CD4-positive, alpha-beta memory T cell (primary cell): ENCODE measurements around the gene NLN. TPM values are rescaled to one million over a fixed set of nuclear protein-coding genes. Genes with fewer than 3 reads are reported as not detected.
A peak's percentile ranks its signal among the peaks of the same experiment; 100 is the strongest.

Experiments used
- CTCF ChIA-PET: fragments of 350-600 bp; sonication (Branson Sonifier 250); formaldehyde crosslinking; loops from one replicate; lab custom pipeline; 2021; ENCODE audit warnings: inconsistent platforms; ENCODE audit not compliant: partially characterized antibody; lab: Charles Lee
- POLR2A ChIA-PET: fragments of 350-600 bp; sonication (Branson Sonifier 250); formaldehyde crosslinking; loops from one replicate; lab custom pipeline; 2021; ENCODE audit not compliant: partially characterized antibody; lab: Charles Lee
- DNase-seq, 5 donors: peaks; one replicate each; pipeline versions ENCODE4 v3.0.0 to v3.0.0-alpha.2; 2020 to 2022; ENCODE audit warnings: mixed read lengths in 1 of 5
- H3K27ac ChIP-seq: one replicate; pipeline ENCODE4 v1.7.0; 2013; ENCODE audit warnings: low read depth, low read length
- H3K27me3 ChIP-seq: 2 replicates; pipeline ENCODE4 v1.7.0; 2013; ENCODE audit warnings: mild to moderate bottlenecking, low read length, moderate library complexity; ENCODE audit not compliant: insufficient read depth
- H3K36me3 ChIP-seq: 2 replicates; pipeline ENCODE4 v1.7.0; 2013; ENCODE audit warnings: mild to moderate bottlenecking, low read length, moderate library complexity; ENCODE audit not compliant: insufficient read depth
- H3K4me1 ChIP-seq: 2 replicates; pipeline ENCODE4 v1.7.0; 2013; ENCODE audit warnings: mild to moderate bottlenecking, low read length, moderate library complexity; ENCODE audit not compliant: insufficient read depth
- H3K4me3 ChIP-seq, 2 donors: one replicate each; pipeline ENCODE4 v1.7.0; 2013; ENCODE audit warnings: low read length in 2 of 2, mild to moderate bottlenecking in 1 of 2
- H3K9me3 ChIP-seq, 2 donors: one replicate each; pipeline ENCODE4 v1.7.0; 2013; ENCODE audit warnings: low read length in 2 of 2, control low read depth in 1 of 2; ENCODE audit not compliant: control insufficient read depth in 1 of 2
- H3K27ac Mint-ChIP-seq, 7 donors: one replicate each; pipeline ENCODE4 v1.8.0; 2020 to 2021; ENCODE audit warnings: mixed read lengths in 7 of 7, mild to moderate bottlenecking in 6 of 7, inconsistent platforms in 3 of 7, moderate library complexity in 3 of 7
- H3K27me3 Mint-ChIP-seq, 2 donors: one replicate each; pipeline ENCODE4 v1.8.0; 2020 to 2021; ENCODE audit warnings: mixed read lengths in 2 of 2
- H3K36me3 Mint-ChIP-seq, 2 donors: one replicate each; pipeline ENCODE4 v1.8.0; 2020 to 2021; ENCODE audit warnings: mixed read lengths in 2 of 2, inconsistent platforms in 1 of 2, mild to moderate bottlenecking in 1 of 2
- H3K4me1 Mint-ChIP-seq, 4 donors: one replicate each; pipeline ENCODE4 v1.8.0; 2020 to 2021; ENCODE audit warnings: mixed read lengths in 4 of 4, mild to moderate bottlenecking in 1 of 4
- H3K4me3 Mint-ChIP-seq, 8 donors: one replicate each; pipeline ENCODE4 v1.8.0; 2020 to 2021; ENCODE audit warnings: mixed read lengths in 8 of 8, mild to moderate bottlenecking in 7 of 8, moderate library complexity in 6 of 8, inconsistent platforms in 3 of 8
- H3K9me3 Mint-ChIP-seq, 8 donors: one replicate each; pipeline ENCODE4 v1.8.0; 2020 to 2021; ENCODE audit warnings: mixed read lengths in 8 of 8, mild to moderate bottlenecking in 5 of 8, inconsistent platforms in 3 of 8, moderate library complexity in 1 of 8
- intact Hi-C: fragments of 100-400 bp; cut with micrococcal nuclease; formaldehyde crosslinking; loops from one replicate; pipeline ENCODE4 v1.15.1; 2023
- polyA plus RNA-seq, 2 donors: library from polyadenylated mRNA; unstranded; fragments of 300-500 nt; fragmentation: Illumina TruSeq; gene quantifications; one replicate each; pipeline ENCODE4 v1.2.3, GENCODE V29; 2021
- total RNA-seq, 2 experiments: library from RNA; stranded (reverse); gene quantifications; one replicate each; pipeline ENCODE4 v1.2.3, GENCODE V29; 2021

The NLN gene
- total and polyA plus RNA-seq, 4 experiments from 2014 or later = 2.3 to 3.5 (median 2.6) TPM

GRCh38 chr5:65739162-65739561, 17.2 kb downstream of the NLN start:
- no peak for DNase-seq
- no peak overlapping the region for H3K4me3 Mint-ChIP-seq
- H3K4me1 ChIP-seq = no peaks in the 10 kb centered on the region
- H3K27me3 Mint-ChIP-seq = no peaks in the 10 kb centered on the region
- H3K27ac Mint-ChIP-seq = no peak overlapping the region
- intact Hi-C loops = no loop called here
- peaks cover 0 to 11% (median 4%) of the 10 kb centered on the region in 4 donors for H3K4me1 Mint-ChIP-seq
- no peak overlapping the region for H3K4me3 ChIP-seq
- no peak overlapping the region for H3K27ac ChIP-seq
- H3K9me3 ChIP-seq = no peaks in the 10 kb centered on the region
- no peaks in the 10 kb centered on the region for H3K27me3 ChIP-seq
- no peaks in the 10 kb centered on the region for H3K36me3 ChIP-seq
- ChIA-PET CTCF (interaction anchor here (1.2 kb wide), 1 partner anchor 12 kb away, joined by 3 read pairs; no protein-coding TSS in a partner anchor), POLR2A (no interaction called here)
- peaks cover 0 to 3% (median 0%) of the 10 kb centered on the region in 8 donors for H3K9me3 Mint-ChIP-seq
- H3K36me3 Mint-ChIP-seq = no peaks in the 10 kb centered on the region

DNA sequence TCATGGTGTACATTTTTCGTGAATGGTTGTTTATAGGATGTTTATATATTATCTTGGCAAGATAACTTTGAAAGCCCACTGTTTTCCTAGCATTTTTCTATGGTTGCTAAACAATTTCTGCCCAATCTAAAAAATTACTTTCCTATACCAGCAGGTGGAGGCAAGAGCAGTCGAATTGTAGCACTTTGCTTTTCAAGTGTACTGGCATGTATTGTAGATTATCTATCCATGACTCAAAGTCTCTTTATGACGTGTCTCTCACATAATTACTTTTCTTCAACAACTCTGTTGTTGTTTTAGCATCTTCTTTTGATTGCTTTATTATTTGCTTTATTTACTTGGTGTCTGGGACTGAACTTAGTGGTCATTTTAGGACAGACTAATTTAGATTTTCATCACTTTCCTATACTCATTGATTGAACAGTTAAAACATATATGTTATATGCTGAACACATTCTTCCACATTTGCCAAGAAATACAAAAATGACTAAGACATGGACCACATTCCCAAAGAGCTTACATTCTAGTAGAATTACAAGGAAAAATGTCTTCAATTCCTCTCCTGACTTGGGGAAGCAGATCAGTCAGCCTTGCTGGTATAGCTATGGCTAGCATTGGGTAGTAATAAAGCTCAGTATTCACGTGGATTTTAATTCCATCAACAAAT, 20.7 kb downstream of the NLN start:
- POLR2A ChIA-PET = no interaction called here
- Histone ChIP-seq H3K36me3 (no peaks in the 10 kb centered on the region), H3K27me3 (no peaks in the 10 kb centered on the region), H3K9me3 (no peaks in the 10 kb centered on the region), H3K27ac (no peak overlapping the region), H3K4me3 (no peak overlapping the region), H3K4me1 (no peaks in the 10 kb centered on the region)
- CTCF ChIA-PET = interaction anchor here (0.9 kb wide), 1 partner anchor 17 kb away, joined by 3 read pairs; no protein-coding TSS in a partner anchor
- peak in 4 of 5 donors; percentile 15 to 30 (median 17) for DNase-seq
- Mint-ChIP-seq H3K9me3 (peaks cover 0 to 3% (median 0%) of the 10 kb centered on the region in 8 donors), H3K27me3 (no peaks in the 10 kb centered on the region), H3K27ac (peak overlapping the region in 1 of 7 donors; percentile 1), H3K36me3 (no peaks in the 10 kb centered on the region), H3K4me1 (peaks cover 0 to 6% (median 0%) of the 10 kb centered on the region in 4 donors), H3K4me3 (no peak overlapping the region)
- intact Hi-C loops = loop anchor here (1.0 kb wide), 1 partner anchor 429 kb away; no protein-coding TSS in a partner anchor

- H3K27me3 ChIP-seq = no peaks in the 10 kb centered on the region
- H3K27me3 Mint-ChIP-seq = no peaks in the 10 kb centered on the region
- CTCF ChIA-PET = no interaction called here
- DNase-seq = no peak
- H3K4me1 Mint-ChIP-seq = no peaks in the 10 kb centered on the region
- H3K27ac ChIP-seq = no peak overlapping the region
- no peak overlapping the region for H3K4me3 ChIP-seq
- no peaks in the 10 kb centered on the region for H3K36me3 ChIP-seq
- no peaks in the 10 kb centered on the region for H3K36me3 Mint-ChIP-seq
- intact Hi-C loops = no loop called here
- H3K9me3 ChIP-seq = no peaks in the 10 kb centered on the region
- POLR2A ChIA-PET = no interaction called here
- H3K27ac Mint-ChIP-seq = no peak overlapping the region
- no peaks in the 10 kb centered on the region for H3K4me1 ChIP-seq
- H3K4me3 Mint-ChIP-seq = no peak overlapping the region
- H3K9me3 Mint-ChIP-seq = no peaks in the 10 kb centered on the region
These were observed 27.3 kb downstream of the NLN start for GRCh38 chr5:65749221-65749844.

DNA sequence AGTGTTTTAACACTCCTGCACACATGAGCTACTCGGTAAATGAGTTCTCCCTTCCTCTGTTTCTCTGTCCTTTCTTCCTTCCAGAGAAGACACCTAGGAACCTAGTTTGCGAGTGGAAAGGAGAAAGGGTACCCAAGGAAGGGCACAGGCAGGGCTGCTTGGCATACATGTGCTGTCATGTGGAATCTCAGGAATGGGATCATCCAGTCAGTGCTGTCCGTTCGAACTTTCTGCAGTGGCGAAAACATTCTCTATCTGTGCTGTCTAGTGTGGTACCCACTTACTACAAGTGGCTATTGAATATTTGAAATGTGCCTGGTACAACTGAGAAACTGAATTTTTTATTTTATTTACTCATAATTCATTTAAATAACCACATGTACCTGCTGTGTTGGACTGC, 28.0 kb downstream of the NLN start:
- DNase-seq = no peak
- ChIA-PET POLR2A (no interaction called here), CTCF (no interaction called here)
- intact Hi-C loops = no loop called here
- Mint-ChIP-seq H3K4me1 (no peaks in the 10 kb centered on the region), H3K9me3 (no peaks in the 10 kb centered on the region), H3K36me3 (no peaks in the 10 kb centered on the region), H3K27ac (no peak overlapping the region), H3K4me3 (no peak overlapping the region), H3K27me3 (no peaks in the 10 kb centered on the region)
- Histone ChIP-seq H3K27ac (no peak overlapping the region), H3K27me3 (no peaks in the 10 kb centered on the region), H3K36me3 (no peaks in the 10 kb centered on the region), H3K4me3 (no peak overlapping the region), H3K4me1 (no peaks in the 10 kb centered on the region), H3K9me3 (no peaks in the 10 kb centered on the region)

GRCh38 chr5:65750938-65751337, 28.9 kb downstream of the NLN start:
- no peak overlapping the region for H3K27ac Mint-ChIP-seq
- H3K4me1 Mint-ChIP-seq = no peaks in the 10 kb centered on the region
- no peak overlapping the region for H3K4me3 Mint-ChIP-seq
- no peak overlapping the region for H3K27ac ChIP-seq
- H3K4me1 ChIP-seq = no peaks in the 10 kb centered on the region
- H3K27me3 ChIP-seq = no peaks in the 10 kb centered on the region
- no peaks in the 10 kb centered on the region for H3K9me3 ChIP-seq
- H3K36me3 Mint-ChIP-seq = no peaks in the 10 kb centered on the region
- H3K36me3 ChIP-seq = no peaks in the 10 kb centered on the region
- H3K27me3 Mint-ChIP-seq = no peaks in the 10 kb centered on the region
- intact Hi-C loops = no loop called here
- ChIA-PET POLR2A (no interaction called here), CTCF (interaction anchor here (1.2 kb wide), 1 partner anchor 12 kb away, joined by 3 read pairs; no protein-coding TSS in a partner anchor)
- no peak overlapping the region for H3K4me3 ChIP-seq
- DNase-seq = no peak
- no peaks in the 10 kb centered on the region for H3K9me3 Mint-ChIP-seq

DNA sequence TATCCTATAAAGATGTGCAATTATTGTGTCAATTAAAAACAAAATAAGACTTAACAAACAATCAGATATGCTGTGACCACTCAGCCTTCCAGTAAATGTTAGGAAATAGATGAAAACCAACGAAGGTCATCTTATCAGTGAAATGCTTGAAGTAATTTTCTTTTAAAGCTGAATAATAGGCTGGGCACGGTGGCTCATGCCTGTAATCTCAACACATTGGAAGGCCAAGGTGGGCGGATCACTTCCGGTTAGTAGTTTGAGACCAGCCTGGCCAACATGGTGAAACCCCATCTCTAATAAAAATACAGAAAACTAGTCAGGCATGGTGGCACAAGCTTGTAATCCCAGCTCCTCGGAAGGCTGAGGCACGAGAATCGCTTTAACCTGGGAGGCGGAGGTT, 31.2 kb downstream of the NLN start:
- Mint-ChIP-seq H3K4me1 (no peaks in the 10 kb centered on the region), H3K27me3 (no peaks in the 10 kb centered on the region), H3K9me3 (no peaks in the 10 kb centered on the region), H3K4me3 (no peak overlapping the region), H3K27ac (no peak overlapping the region), H3K36me3 (no peaks in the 10 kb centered on the region)
- ChIA-PET CTCF (no interaction called here), POLR2A (no interaction called here)
- no peak for DNase-seq
- Histone ChIP-seq H3K27me3 (no peaks in the 10 kb centered on the region), H3K9me3 (no peaks in the 10 kb centered on the region), H3K27ac (no peak overlapping the region), H3K4me1 (no peaks in the 10 kb centered on the region), H3K4me3 (no peak overlapping the region), H3K36me3 (no peaks in the 10 kb centered on the region)
- intact Hi-C loops = no loop called here

DNA sequence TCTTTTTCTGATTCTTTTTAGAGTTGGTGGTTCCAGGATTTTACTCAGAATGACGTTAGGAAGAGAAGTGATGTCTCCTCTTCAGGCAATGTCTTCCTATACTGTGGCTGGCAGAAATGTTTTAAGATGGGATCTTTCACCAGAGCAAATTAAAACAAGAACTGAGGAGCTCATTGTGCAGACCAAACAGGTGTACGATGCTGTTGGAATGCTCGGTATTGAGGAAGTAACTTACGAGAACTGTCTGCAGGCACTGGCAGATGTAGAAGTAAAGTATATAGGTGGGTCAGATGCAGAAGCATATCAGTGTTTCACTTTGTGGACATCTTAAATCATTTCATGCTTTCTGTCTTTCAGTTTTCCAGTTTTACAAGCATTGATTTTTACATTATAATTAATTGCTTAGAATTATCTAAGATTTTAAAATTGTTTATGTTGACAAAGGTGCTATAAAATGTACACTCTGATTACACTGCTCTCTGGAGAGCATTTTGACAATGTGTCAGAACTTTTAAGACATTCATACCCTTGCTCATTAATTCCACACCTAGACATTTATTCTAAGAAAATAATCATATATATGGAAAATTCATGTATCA, 36.6 kb downstream of the NLN start:
- Histone ChIP-seq H3K9me3 (no peaks in the 10 kb centered on the region), H3K27me3 (no peaks in the 10 kb centered on the region), H3K4me1 (peaks cover 5% of the 10 kb centered on the region), H3K27ac (no peak overlapping the region), H3K36me3 (no peaks in the 10 kb centered on the region), H3K4me3 (no peak overlapping the region)
- Mint-ChIP-seq H3K27ac (no peak overlapping the region), H3K36me3 (no peaks in the 10 kb centered on the region), H3K9me3 (no peaks in the 10 kb centered on the region), H3K4me3 (no peak overlapping the region), H3K4me1 (peaks cover 3 to 12% (median 6%) of the 10 kb centered on the region in 4 donors), H3K27me3 (no peaks in the 10 kb centered on the region)
- ChIA-PET CTCF (interaction anchor here (1.0 kb wide), 1 partner anchor 166 kb away, joined by 3 read pairs; no protein-coding TSS in a partner anchor), POLR2A (interaction anchor here (1.5 kb wide), 1 partner anchor 168 kb away, joined by 6 read pairs; the partner anchor contains the start of gene ERBIN)
- intact Hi-C loops = no loop called here
- no peak for DNase-seq
